ENCODE results near the gene SENP3. TPM values are rescaled to one million over a fixed set of nuclear protein-coding genes. Genes with fewer than 3 reads are reported as not detected.

Gene SENP3
- total RNA-seq, 1 donor from 2014 or later: 50.9 TPM

- intact Hi-C loops (cut with micrococcal nuclease): no loop called here
Measured at GRCh38 chr17:7575481-7575883, 13.8 kb downstream of the SENP3 start.

- intact Hi-C loops (cut with micrococcal nuclease): no loop called here
Measured at GRCh38 chr17:7575959-7576358, 14.2 kb downstream of the SENP3 start.

GRCh38 chr17:7576432-7576937, 14.8 kb downstream of the SENP3 start:
- intact Hi-C loops (cut with micrococcal nuclease): no loop called here

- intact Hi-C loops (cut with micrococcal nuclease): no loop called here
Measured at GRCh38 chr17:7577327-7578199, 15.8 kb downstream of the SENP3 start.

- intact Hi-C loops (cut with micrococcal nuclease): no loop called here
Measured at GRCh38 chr17:7579001-7579833, 17.5 kb downstream of the SENP3 start, which contains the start of gene CD68. Gene CD68, plus strand, starts transcription at chr17:7579638. Its CDS starts 40 bp downstream, at chr17:7579678.

- intact Hi-C loops (cut with micrococcal nuclease): loop anchor here (5.0 kb wide), 1 partner anchor 262 kb away; no protein-coding TSS in a partner anchor
Measured at GRCh38 chr17:7579834-7580603, 18.3 kb downstream of the SENP3 start.

- intact Hi-C loops (cut with micrococcal nuclease): loop anchor here (5.0 kb wide), 1 partner anchor 261 kb away; no protein-coding TSS in a partner anchor
Measured at GRCh38 chr17:7580604-7581575, 19.2 kb downstream of the SENP3 start.

- intact Hi-C loops (cut with micrococcal nuclease): loop anchor here (1.0 to 5.0 kb wide), 3 partner anchors 10 to 260 kb away; partner anchors contain the start of gene FXR2
Measured at GRCh38 chr17:7582396-7583252, 20.9 kb downstream of the SENP3 start.

GRCh38 chr17:7583253-7584109, 21.8 kb downstream of the SENP3 start, which contains the start of gene MPDU1:
Gene MPDU1, plus strand, starts transcription at chr17:7583852. Its CDS starts 11 bp downstream, at chr17:7583863.
- intact Hi-C loops (cut with micrococcal nuclease): loop anchor here (1.0 to 5.0 kb wide), 4 partner anchors 11 to 259 kb away; partner anchors contain the start of genes FXR2 and WRAP53

GRCh38 chr17:7586673-7587419, 25.1 kb downstream of the SENP3 start:
- intact Hi-C loops (cut with micrococcal nuclease): no loop called here

- intact Hi-C loops (cut with micrococcal nuclease): no loop called here
Measured at GRCh38 chr17:7587420-7588151, 25.9 kb downstream of the SENP3 start.

- intact Hi-C loops (cut with micrococcal nuclease): no loop called here
Measured at GRCh38 chr17:7588553-7589203, 27.0 kb downstream of the SENP3 start.

GRCh38 chr17:7589204-7589868, 27.6 kb downstream of the SENP3 start:
- intact Hi-C loops (cut with micrococcal nuclease): no loop called here

GRCh38 chr17:7589891-7590691, 28.4 kb downstream of the SENP3 start, which contains the start of gene SOX15:
Gene SOX15, minus strand, starts transcription at chr17:7590094. Its CDS starts 418 bp downstream, at chr17:7589676.
- intact Hi-C loops (cut with micrococcal nuclease): no loop called here

Data from T-helper 2 cell treated with Interferon-gamma antibody and Interleukin-4, amounts not matched to agents 100 ng/mL and 5 ng/mL, for 36 hours (primary cell).